ENCODE data around the gene FUNDC2.
A peak's percentile ranks its signal among the peaks of the same experiment; 100 is the strongest.
"Not testable (repeated sequence)": the region's sequence is repeated elsewhere in the genome, so short reads cannot be mapped to it uniquely, and the experiment has no call there.

The FUNDC2 gene

GRCh38 chrX:155026727-155027508 lies at the start of gene FUNDC2:
Gene FUNDC2, plus strand, starts transcription at chrX:155026844. Its CDS starts 95 bp downstream, at chrX:155026939.
- peak; percentile 97 for DNase-seq

DNA sequence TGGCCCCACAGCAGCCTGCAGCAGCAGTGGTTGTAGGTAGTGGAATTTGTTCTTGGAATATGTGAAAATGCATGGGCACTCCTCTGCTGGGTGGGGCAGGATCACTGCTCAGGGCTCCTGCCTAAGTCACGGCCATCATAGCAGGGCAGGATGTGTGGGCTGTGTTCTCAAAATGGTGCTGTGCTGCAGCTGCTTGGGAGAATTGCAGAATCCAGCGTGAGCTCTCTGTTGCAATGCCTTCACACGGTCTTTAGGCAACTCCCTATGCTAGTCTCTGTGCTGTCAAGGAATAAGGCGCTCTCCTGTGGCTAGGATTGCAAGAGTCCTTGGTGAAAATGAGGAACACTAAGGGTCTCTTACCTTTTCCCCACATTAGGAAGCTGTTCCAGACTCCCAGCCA lies 47.0 kb upstream of the FUNDC2 start:
- no peak for DNase-seq

DNA sequence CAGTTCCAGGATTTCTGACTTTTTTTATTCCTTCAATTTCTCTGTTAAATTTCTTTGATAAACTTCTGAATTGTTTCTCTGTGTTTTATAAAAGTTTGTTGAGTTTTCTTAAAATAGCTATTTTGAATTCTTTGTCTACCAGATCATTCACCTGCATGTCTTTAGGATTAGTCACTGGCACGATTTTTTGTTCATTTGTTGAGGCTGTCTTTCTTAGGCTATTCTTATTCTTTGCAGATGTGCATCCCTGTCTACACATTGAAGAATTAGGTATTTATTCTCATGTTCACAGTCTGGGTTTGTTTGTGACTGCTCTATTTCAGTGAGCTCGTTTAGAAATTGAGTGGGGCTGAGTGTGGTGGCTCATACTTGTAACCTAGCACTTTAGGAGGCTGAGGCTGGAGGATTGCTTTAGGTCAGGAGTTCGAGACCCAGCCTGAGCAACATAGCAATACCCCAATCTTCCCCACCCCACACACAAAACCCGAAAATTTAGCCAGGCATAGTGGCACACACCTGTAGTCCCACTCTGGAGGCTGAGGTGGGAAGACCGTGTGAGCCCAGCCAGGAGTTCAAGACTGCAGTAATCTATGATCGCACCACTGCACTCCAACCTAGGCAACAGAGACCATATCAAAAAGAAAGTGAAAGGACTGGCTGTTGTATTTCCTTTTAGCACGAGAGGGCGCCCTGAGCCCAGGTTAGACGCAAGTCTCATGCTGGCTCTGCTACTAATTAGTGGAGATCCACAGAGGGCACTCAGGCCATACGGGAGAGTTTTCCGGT lies 46.1 kb upstream of the FUNDC2 start:
- DNase-seq, result peak; percentile 82

DNA sequence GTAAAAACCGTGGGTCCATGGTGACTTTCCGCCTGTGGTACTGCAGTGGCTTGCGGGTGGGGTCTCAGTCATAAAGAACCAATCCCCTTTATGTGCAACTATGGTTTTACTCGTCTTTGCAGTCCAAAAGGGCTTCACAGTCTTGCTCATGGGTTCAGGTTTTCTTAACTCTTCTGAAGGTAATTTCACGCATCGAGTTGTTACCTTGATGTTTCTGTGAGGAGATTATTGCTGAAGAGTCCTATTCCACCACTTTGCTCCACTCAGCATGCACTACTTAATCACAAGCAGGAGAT lies 45.6 kb upstream of the FUNDC2 start:
- no peak for DNase-seq

DNA sequence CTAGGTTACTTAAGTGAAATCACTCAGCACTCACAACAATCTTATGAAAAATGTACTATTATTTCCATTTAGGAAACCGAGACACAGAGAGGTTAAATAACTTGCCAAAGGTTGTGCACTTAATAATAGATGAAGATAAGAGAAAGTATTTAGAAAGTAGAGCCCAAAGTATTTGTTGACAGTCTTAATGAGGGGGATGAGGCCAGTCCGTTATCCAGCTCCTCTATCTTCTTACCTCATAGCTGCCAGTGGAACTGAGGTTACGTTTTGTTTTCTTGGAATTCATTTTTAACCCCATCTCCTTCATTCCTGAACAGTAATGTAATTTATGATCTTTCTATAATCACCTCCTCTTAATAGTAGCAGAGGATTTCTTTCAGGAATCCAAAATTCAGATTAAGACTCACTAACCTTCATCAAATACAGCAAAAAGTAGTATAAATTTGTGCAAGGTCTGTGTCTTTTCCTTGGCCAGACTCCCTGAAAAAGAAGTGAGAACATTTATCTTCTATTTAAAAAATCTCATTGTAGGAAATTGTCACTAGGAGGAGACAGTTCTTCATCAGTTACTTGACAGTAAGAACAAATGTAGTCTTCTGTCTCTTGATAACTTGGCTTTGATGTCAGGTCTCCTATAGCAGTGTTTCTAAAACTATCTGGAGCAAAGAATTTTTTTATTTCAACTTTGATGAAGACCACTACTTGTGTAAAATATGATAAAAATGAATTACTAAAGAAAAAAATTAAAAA lies 39.6 kb upstream of the FUNDC2 start:
- DNase-seq, result no peak

DNA sequence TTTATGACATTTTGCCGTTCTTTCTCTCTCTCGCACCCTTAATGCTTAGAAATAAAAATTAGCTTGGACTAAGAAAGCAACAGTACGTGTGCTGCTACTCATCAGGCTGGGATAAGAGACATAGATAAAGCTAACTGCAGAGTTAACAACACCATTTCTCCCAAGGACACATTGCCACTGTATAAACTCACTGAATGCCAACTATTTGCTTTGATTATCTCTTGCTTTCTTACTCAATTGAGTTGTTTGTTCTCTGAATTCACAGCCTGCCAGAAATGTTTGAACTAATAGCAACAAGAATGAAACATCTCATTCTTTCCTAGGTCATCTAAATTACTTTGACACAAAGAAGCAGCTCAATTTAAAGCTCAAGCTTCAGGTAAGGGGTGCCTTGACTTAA lies 38.7 kb upstream of the FUNDC2 start:
- no peak for DNase-seq

DNA sequence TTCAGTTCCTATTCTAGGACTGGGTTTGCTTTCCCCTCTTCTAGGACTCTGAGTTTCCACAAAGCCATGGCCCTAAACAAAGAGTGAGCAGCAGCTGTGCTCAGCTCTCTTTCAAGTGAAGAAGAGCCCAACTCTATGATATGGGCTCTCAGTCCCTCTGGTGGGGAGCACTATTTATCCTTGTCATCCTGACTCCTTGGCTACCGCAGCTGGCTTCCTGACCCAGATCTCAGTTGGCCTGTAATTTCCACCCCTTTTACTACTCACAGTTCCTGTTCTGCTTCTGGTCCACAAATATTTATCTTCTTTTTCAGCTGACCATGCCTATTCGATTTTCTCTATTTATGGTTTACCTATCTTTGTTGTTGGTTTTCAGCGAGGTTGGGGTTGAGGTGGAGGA lies 37.9 kb upstream of the FUNDC2 start:
- no peak for DNase-seq

- no peak for DNase-seq
These were observed 36.1 kb upstream of the FUNDC2 start for GRCh38 chrX:154990496-154990895.

DNA sequence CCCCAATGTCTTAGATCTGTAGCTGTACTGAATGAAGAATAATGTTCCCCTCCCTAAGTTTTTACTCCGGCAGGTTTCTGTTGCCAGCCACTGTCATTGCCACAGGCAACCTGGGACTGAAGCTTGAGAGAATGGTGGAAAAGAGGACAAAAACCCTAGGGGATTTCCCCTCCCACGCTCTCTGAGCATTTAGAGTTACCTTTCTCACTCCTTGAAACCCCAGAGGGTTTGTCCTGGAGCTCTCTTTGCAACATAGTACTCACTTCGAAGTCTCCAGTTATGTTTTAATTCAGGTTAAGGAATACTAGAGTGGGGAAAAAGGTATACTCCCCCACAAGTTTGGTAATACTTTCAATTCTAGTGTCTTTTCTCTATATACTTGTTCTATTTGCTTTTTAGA lies 35.6 kb upstream of the FUNDC2 start:
- DNase-seq, result no peak

- no peak for DNase-seq
These were observed 35.2 kb upstream of the FUNDC2 start for GRCh38 chrX:154991476-154991875.

DNA sequence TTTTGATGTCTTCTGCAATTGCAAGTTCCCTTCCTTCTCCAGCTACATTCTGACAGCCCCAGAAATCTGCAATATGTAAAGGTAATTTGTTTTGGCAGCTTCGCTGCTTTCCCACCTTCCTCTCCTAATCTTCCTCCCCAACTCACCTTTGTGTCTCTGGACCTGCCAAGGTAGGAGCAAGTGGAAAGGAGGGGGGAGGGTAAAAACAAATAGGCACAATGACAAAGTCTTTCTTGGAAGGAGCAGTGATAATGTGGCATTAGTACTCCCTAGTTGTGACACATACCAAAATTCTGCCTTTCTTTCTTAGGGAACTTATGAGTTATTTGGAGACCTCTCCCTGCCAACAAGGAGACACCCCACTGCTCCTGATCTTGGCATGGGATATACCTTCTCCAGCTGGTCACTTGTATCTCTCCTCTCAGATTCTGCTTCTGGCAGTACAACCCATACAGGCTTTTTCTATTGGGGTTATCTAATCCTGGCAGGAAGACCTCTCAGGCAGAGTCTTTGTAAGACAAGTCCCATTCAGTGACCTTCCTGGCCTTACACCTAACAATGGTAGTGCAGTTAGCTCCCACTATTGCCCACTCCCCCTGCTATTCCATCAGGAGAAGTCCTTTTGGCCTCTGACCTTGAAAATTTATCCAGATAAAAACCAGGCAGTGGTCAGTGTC lies 28.3 kb upstream of the FUNDC2 start:
- DNase-seq, result no peak

- DNase-seq, result no peak
These were observed 25.8 kb upstream of the FUNDC2 start for GRCh38 chrX:155000841-155001240.

DNA sequence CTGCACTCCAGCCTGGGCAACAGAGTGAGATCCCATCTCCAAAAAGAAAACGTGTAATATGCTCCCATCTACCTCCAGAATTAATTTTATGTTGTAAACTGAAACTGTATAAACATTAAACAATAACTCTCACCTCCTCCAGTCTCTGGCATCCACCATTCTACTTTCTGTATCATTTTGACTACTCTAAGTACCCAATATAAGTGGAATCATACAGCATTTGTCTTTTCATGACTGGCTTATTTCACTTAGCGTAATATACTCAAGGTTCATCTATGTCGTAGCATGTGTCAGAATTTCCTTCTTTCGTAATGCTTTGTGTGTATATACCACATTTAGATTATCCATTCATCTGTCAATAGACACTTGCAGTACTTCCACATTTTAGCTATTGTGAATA lies 24.8 kb upstream of the FUNDC2 start:
- DNase-seq, result no peak

- no peak for DNase-seq
These were observed 21.5 kb upstream of the FUNDC2 start for GRCh38 chrX:155005190-155005589.

- DNase-seq, result not testable (repeated sequence)
These were observed 20.3 kb upstream of the FUNDC2 start for GRCh38 chrX:155006379-155006778.

DNA sequence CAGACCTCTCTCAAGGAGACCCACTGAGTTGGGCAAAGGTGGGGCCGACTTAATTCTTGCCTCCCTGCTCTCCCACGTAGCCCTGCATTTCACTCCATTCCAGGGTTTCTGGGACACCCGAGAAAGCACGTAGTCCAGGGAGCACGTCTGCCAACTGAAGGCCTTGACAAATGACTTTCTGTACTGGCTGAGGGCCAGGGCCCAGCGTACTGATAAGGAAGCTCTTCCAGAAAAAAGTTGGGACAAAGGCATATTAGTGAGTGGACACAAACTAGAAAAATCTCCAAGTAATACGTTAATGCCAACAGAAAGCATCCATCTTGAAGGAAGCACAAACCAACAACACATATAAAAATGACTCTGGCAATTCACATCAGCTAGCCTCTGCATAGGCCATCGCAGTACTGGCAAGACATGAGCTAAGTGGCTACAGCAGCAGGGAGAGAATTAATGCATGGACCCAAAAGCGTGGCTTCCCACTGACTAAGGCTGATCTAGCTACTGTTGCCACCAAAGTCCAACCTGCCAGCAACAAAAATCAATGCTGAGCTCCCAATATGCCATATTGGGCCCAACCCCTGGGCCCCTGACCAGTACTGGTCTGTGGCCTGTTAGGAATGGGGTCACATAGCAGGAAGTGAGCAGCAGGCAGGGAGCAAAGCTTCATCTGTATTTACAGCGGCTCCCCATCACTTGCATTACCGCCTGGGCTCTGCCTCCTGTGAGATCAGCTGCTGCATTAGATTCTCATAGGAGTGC lies 19.6 kb upstream of the FUNDC2 start:
- DNase-seq, result not testable (repeated sequence)

GRCh38 chrX:155008578-155008977 lies 18.1 kb upstream of the FUNDC2 start:
- not testable (repeated sequence) for DNase-seq

GRCh38 chrX:155009994-155010472 lies 16.6 kb upstream of the FUNDC2 start:
- no peak for DNase-seq

- DNase-seq, result no peak
These were observed 6.1 kb upstream of the FUNDC2 start for GRCh38 chrX:155020591-155020990.

- no peak for DNase-seq
These were observed 4.1 kb upstream of the FUNDC2 start, which contains the start of gene F8 for GRCh38 chrX:155022585-155022984. Gene F8, minus strand, starts transcription at chrX:155022723. Its CDS starts 171 bp downstream, at chrX:155022552.

DNA sequence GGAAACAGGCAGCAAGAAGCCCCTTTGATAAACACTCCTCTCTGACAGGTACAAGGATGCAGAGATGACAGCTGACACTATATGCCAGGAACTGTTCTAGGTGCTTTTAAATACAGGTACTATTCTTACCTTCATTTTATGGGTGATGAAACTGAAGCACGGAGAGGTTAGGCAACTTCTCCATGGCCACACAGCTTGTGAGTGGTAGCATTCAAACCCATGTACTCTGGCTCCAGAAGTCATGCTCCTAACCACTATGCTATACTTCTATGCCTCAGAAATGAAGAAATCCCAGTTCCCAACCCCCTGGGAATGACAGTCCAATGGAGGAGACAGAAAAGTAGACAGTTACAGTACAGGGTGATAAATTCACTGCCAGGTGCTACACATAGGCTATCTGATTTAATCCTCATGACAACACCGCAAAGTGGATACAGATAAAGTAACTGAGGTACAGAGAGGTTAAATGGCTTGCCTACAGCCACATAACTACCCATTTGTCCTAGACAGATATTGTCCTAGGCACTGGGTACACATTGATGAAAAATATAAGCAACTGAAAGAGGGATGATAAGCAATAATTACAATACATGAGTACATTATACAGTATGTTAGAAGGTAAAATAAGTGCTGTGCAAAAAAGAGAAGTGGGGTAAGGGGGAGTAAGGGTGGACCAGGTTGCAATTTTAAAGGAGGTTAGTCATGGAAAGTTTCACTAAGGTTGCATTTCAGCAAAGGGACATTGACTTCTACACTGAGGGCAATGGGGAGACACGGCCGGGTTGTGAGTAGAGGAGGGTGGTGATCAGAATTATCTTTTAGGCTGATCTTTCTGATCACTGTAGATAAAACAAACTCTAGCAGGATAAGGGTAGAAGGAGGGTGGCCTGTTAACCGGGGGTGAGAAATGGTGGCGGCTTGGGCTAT lies 2.5 kb upstream of the FUNDC2 start:
- no peak for DNase-seq
